ENCODE data around the gene ZKSCAN1.

- no peak for TF ChIP-seq CTCF (IDR thresholded peaks at IDR 0.05)
- TF ChIP-seq POLR2A (IDR thresholded peaks at IDR 0.05), result no peak
Measured at GRCh38 chr7:100075418-100075817, 60.0 kb downstream of the ZKSCAN1 start.

Data from Peyer's patch (tissue), 4 donors.